ENCODE measurements around the gene VGLL1.

- TF ChIP-seq GATA3 (IDR thresholded peaks at IDR 0.05; ENCODE audit: low read depth, low read length) (no peak), GATA2 (IDR thresholded peaks at IDR 0.05; ENCODE audit: low read depth, low read length) (no peak)
These were observed 55.5 kb downstream of the VGLL1 start for GRCh38 chrX:136587532-136587931.
